Fibroblast of skin of right biceps (primary cell): ENCODE data around the gene CIT.

Experiments used
- DNase-seq: peaks from one replicate; pipeline ENCODE4 v3.0.0-alpha.2; 2013

Gene CIT

DNA sequence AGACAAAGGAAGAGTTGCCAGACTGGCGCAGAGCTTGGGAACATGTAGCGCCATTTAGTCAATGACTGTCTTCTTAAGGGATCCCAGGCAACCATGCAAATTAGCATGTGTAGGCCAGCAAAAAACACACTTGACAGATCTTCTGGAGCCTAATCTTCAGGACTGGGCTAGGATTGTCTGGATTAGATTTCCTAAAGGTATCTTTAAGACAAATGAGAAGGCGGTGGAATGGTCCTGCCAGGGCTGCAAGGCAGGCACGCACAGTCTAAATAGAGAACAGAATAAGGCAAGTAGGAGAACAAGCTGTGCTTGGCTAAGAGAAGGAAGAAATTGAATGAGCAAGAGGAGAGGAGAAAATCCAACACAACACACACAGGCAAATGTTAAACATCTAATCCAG is 80.0 kb downstream of the CIT start:
- DNase-seq: no peak

DNA sequence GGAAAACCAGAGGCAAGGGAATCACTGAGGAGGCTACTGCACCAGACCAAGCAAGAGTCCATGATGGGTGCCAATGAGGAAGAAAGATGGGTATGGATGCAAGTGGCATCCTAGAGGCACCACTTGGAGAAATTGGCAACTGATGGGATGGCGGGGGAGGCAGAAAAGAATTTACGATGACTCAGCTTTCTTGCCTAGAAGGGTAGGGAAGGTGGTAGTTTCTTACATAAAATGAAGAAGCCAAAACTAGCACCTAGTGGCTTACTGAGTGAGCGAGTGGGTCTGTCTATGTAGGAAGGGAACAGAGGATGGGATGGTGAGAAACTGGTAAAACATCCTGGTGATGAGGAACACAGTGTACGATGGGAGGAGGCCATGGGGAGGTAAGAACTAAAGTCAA is 80.8 kb downstream of the CIT start:
- DNase-seq: no peak

DNA sequence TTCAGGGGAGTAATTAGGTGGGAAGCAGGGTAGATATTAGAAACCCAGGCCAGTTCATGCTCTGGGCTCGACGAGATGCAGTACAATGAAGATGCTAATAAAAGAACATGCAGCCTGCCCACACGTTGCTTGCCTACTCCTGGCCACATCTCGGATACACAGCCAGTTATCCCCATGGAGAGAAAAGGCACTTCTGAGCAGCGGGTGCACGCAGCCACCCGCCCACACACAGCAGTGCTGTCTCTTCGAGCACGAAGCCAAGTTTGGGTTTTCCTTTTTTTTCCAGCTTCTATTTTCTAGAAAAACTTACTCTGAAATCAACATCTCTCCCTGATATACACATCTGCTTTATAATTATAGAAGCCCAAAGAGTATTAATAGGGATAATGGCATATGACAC is 85.7 kb downstream of the CIT start:
- DNase-seq: no peak

DNA sequence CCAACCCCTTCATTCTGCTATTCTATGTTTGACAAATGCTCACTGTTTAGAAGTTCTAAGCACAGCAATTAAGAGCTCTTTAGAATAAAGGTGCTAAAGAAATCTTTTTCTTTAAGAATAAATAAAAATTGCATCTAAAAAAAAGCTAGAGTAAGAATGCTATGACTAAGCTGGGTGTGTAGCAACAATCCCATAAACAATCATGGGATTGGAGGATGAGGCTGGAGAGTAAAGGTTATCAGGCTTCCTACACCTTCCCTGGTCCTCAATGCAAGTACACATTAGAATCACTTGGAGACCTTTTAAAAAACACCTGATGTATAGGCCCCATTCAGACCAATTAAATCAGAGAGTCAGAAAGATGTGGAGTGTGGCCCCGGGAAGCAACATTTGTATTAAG is 88.3 kb downstream of the CIT start:
- no peak for DNase-seq

DNA sequence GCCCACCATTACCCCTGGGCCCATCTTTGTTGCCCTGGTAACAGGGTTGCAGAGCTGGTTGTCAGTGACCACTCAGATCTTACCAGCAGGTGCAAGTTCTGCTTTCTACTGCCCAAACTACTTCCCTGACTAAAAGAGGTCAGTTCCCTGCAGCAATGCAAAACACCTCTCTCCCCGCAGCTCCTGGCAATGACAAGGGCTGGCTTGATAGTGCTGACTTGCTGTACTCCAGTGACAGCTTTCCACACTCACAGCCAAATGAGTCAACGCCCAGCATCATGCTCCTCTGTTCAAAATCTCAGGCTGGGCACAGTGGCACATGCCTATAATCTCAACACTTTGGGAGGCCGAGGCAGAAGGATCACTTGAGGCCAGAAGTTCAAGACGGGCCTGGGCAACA is 90.6 kb downstream of the CIT start:
- DNase-seq: no peak

- DNase-seq: no peak
These were observed 92.4 kb downstream of the CIT start for GRCh38 chr12:119784673-119785072.

DNA sequence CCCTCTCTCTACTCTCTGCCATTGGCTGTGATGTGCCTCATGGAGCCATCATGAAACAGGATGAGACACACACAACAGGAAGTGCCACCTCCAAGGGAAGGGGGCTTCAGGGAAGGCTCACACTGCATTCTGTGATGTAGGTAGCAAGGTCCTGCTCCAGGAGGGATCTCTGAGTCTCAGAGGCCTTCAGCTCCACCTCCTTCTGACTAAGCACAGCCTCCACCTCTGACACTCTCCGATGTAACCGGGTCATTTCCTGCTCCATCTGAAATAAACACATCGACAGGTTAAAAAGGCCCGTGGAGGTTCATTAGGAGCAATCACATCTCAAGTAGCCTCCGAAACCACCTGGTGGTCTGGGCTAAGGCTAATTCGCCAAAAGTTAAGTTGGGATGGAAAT is 93.3 kb downstream of the CIT start:
- DNase-seq: no peak

DNA sequence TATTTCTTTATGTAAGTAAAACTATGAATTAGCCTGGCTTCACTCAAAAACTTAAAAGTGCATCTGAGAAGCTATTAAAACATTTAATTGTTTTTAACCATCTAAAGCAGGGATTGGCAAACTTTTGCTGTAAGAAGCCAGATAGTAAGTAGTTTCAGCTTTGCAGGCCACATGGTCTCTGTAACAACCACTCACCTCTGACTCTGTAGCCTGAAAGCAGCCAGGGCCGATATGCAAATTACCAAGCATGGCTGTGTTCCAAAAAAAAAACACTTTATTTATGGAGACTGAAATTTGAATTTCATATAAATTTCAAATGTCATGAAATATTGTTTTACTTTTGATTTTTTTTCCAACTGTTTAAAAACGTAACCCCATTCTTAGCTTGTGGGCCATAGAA is 95.3 kb downstream of the CIT start:
- DNase-seq: no peak

DNA sequence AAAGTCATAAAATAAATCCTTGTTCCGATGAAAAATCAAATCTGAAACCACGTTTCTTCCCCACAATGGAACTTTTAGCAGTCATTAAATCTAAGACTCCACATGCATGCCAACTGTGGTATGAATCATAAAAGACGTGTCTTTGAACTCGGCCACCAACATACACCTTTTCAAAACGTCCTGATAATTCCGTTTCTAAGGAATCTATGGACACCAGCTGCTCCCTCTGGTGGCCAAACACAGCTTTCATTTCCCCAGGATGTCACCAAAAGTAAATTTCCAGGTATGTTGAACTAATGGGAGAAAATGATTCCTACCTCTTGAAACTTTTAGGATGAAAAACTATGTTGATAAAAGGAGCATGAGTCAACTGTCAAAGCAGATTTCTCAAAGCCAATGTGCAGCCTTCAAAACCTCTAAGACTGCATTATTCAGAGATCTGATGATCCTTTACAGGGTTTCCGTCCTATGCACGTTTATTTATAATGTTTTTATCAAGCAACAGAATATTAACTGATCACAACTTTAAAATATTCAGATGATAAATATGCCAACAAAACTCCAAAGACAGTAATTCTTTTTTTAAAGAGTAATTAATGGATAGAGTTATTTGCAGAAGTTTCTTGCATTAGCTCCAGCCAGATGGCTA is 96.2 kb downstream of the CIT start:
- peak; percentile 32 for DNase-seq

- DNase-seq: no peak
These were observed 101.7 kb downstream of the CIT start for GRCh38 chr12:119775246-119775895.

- DNase-seq: no peak
These were observed 104.7 kb downstream of the CIT start for GRCh38 chr12:119772431-119772830.

- no peak for DNase-seq
These were observed 107.0 kb downstream of the CIT start for GRCh38 chr12:119770146-119770545.

DNA sequence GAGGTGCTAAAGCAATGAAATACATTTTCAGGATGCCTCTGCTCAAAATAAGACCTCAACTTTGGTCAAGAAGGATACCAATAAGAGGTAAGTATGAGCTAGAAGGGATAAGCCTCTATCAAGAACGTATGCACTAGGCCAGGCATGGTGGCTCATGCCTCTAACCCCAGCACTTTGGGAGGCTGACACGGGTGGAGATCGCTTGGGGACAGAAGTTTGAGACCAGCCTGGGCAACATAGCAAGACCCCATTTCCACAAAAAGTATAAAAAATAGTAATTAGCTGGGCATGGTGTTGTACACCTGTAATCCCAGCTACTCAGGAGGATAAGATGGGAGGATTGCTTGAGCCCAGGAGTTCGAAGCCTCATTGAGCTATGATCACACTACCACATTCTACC is 114.5 kb downstream of the CIT start:
- no peak for DNase-seq

- DNase-seq: no peak
These were observed 118.4 kb downstream of the CIT start for GRCh38 chr12:119758722-119759121.

- DNase-seq: no peak
These were observed 118.9 kb downstream of the CIT start for GRCh38 chr12:119758234-119758633.

- DNase-seq: no peak
These were observed 125.2 kb downstream of the CIT start for GRCh38 chr12:119751961-119752360.

DNA sequence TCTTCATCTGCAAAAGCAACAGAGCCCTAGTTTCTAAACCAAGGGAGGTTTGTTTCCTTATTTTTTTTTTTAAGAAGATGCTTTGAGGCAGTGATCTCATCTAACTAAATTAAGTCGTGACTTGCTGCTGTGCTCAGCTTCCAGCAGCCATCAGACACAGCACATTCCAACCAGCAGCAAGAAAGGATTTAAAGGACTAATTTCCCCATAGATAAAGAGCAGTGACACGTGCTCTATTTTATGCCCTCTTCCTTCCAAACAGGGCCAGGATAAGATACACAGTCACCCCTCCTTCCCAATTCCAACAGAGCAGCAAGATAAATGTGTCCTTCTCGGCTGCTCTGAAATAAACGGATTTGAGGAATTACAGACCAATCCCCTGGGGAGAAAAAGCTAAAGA is 127.5 kb downstream of the CIT start:
- peak; percentile 28 for DNase-seq

- peak; percentile 67 for DNase-seq
These were observed 128.6 kb downstream of the CIT start for GRCh38 chr12:119748497-119748896.

DNA sequence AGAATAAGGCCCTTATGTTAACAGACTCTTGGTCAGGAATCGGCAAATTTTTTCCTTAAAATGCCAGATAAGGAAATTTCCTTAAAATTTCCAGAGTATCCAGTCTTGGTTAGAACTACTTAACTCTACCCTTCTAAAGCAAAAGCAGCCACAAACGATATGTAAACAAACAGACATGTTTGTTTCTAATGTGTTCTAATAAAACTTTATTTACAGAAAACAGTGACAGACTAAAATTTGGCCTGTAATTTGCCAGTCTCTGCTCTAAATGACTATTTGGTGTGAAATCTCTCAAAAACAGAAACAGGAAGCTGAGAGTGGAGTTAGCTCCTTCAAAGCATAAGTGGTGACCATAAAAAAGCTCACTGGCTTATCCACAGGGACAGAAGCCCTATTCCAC is 131.0 kb downstream of the CIT start:
- no peak for DNase-seq

GRCh38 chr12:119744900-119745606 is 132.1 kb downstream of the CIT start:
- no peak for DNase-seq

- DNase-seq: no peak
These were observed 134.4 kb downstream of the CIT start for GRCh38 chr12:119742700-119743099.

GRCh38 chr12:119740830-119741229 is 136.3 kb downstream of the CIT start:
- no peak for DNase-seq

DNA sequence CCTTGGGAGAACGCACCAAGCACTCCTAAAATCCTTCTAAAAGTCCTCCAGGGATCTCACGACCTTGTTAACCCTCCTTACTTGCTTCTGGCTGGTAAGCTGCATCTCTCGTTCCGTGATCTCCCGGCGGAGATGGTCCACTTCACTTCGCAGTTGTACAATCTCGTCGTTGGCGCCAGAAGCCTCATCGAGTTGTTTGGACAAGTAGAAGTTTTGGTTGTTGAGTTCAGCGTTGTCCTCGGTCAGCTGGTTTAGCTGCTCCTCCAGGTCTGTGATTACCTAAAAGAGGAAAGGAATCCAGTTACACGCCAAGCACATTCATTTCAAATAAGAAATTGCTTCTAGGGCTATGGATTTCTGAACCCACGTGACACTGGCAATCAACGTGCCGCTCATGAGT is 142.0 kb downstream of the CIT start:
- no peak for DNase-seq

DNA sequence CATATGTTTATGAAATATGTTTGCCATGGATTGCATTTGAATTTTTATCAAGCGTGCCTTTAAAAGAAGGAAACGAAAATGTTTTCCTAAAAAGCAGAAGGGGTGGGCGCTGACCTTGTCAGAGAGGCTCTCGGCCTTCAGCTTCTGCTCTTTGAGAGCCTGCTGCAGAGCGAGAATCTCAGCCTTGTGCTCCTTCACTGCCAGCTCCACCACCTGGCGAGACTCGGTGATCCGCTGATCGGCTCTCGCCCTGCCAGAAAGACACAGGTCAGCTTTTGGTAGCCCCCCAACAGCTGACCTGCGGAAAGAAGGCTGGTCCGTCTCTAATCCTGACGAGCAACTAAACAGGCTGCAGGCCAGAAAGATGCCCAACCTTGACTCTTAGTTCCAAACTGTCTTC is 146.7 kb downstream of the CIT start:
- no peak for DNase-seq

GRCh38 chr12:119729871-119730270 is 147.2 kb downstream of the CIT start:
- DNase-seq: no peak
